Right renal pelvis (tissue), 4 donors: ENCODE results near the gene RNFT1. TPM values are rescaled to one million over a fixed set of nuclear protein-coding genes. Genes with fewer than 3 reads are reported as not detected.
"Not testable (repeated sequence)": the region's sequence is repeated elsewhere in the genome, so short reads cannot be mapped to it uniquely, and the experiment has no call there.

Experiments used
- DNase-seq, 4 donors: peaks; one replicate each; pipeline ENCODE4 v3.0.0-alpha.2; 2013; ENCODE audit warnings: low read depth in 4 of 4, low spot score in 3 of 4, missing footprints in 1 of 4
- polyA plus RNA-seq, 4 donors: library from polyadenylated mRNA; unstranded; fragments of 120-200 nt; gene quantifications; one replicate each; pipeline ENCODE4 v1.2.1, GENCODE V29; 2013; ENCODE audit not compliant: insufficient read length in 4 of 4

Gene RNFT1
- polyA plus RNA-seq, 4 donors: 23.6 to 29.4 (median 23.8) TPM

DNA sequence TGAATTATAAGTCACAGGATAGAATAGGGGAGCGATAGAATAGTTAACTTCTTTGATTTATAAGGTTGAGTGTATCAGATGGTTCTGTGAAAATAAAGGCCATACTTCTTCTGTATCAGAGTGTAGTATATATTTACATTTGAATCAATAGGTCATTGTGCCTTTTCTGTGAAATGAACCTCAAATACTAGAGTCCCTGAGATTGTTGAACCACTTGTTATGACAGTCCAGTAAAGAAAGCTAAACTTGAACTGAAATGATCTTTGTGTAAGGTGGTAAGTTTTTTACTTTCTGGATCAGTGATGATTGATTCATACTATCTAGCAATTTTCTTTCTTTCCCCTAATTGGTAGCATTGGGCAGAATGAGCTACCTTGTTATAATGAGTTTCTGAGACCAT lies 31.2 kb downstream of the RNFT1 start:
- not testable (repeated sequence) for DNase-seq

DNA sequence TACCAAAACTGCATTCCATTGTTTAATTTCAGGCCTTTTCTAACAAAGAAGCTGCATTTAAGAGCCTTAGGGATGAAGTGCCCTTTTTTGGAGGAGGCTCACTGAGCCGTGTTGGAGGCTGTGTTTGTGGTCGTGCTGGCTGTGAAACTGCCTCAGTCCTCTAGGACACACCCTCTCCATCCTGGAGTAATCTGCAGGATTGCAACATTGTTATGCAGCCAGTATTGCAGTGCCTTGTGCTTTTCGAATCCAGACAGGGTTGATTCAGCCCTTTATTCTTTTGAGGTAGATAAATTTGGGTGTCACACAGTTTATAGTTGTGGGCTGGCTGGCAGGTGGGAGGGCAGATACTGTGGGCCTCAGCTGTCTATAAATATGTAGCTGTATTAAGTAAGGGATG lies 33.8 kb downstream of the RNFT1 start:
- not testable (repeated sequence) for DNase-seq

GRCh38 chr17:59930121-59930520 lies 34.4 kb downstream of the RNFT1 start:
- not testable (repeated sequence) for DNase-seq

DNA sequence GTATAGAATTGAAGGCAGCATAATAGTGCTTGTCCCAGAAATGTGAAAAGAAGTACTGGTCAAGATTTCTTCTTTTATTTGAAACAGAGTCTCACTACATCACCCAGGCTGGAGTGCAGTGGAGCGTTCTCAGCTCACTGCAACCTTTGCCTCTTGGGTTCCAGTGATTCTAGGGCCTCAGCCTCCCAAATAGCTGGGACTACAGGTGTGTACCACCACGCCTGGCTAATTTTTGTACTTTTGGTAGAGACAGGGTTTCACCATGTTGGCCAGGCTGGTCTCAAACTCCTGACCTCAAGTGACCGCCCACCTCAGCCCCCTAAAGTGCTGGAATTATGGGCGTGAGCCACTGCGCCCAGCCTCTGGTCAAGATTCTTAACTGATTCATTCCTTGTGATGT lies 43.9 kb downstream of the RNFT1 start:
- DNase-seq: not testable (repeated sequence)

DNA sequence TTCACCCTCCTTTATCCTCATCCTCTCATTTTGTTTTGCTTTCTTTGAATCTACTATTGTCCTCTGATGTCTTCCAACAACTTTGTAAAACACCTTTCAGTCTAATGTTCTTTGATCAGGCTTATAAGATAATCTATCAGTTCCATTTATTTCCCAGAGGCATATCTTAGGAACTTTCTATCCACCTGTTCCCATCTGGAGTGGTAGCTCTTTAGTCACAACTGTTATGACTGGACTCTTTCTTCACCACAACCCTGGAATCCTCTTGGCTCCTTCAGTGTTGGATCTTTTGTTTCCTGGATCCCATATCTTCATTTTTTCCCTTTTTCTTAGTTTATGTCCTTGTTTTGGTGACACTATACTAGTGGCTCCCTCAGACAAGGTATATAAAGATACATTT lies 48.1 kb downstream of the RNFT1 start:
- DNase-seq: no peak

DNA sequence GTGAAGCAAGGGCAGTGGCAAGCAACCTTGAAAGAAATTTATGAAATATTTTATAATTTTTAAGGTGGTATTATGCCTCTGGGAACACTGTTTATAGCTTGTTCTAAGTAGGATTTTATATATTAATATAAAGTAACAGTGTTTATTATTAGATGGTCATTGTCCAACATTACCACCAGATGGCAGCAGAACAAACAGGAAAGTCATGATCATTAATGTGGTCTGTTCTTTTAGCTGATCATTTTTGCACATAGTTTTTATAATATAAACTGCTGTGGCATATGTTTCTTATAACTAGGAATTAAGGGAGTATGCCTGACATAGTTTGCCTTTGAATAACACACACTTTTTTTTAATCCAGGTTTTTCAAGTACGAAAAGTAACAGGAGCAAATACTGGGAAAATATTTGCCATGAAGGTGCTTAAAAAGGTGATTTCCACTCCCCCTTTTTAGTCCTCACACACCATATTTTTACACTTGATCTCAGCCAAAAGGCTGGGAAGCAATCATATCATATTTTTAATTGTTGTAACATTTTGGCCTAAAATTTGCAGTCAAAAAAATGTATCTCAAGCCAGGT lies 50.2 kb downstream of the RNFT1 start:
- DNase-seq: peak in 2 of 4 donors; percentile 13 to 32

DNA sequence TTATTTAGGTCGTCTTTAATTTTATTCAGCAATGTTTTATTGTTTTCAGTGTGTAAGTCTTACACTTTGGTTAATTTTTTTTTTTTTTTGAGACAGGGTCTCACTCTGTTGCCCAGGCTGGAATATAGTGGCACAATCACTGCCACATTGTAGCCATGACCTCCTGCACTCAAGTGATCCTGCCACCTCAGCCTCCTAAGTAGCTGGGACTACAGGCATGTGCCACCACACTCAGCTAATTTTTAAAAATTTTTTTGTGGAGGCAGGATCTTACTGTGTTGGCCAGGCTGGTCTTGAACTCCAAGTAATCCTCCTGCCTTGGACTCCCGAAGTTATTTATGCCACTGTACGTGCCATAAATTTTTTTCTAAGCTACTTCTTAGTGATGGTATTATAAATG lies 57.1 kb downstream of the RNFT1 start:
- no peak for DNase-seq

DNA sequence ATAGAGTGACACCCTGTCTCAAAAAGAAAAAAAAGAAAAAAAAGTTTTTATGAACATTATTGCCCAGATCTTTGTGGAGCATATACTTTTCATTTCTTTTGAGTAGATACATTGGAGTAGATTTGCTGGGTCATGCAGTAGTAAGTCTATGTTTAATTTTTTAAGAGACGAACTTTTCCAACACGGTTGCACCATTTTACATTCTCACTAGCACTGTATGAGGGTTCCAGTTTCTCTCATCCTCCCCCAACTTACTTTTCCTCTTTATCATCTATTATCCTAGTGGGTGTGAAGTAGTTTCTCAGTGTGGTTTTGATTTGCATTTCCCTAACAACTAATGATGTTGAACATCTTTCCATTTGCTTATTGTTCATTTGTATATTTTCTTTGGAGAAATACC lies 61.1 kb downstream of the RNFT1 start:
- no peak for DNase-seq

Other genes starting within 250 kb of the RNFT1 start
- 10 to 100 TPM; 18.5 to 25.0 (median 21.1) TPM for gene TUBD1, start 71.8 kb downstream of the RNFT1 start, polyA plus RNA-seq
- gene RPS6KB1, start 71.6 kb downstream of the RNFT1 start, polyA plus RNA-seq: 10 to 100 TPM; 36.0 to 43.3 (median 39.5) TPM
- gene HEATR6, start 114.2 kb upstream of the RNFT1 start, polyA plus RNA-seq: 10 to 100 TPM; 20.7 to 26.3 (median 22.3) TPM
- gene CA4, start 185.2 kb upstream of the RNFT1 start, polyA plus RNA-seq: 10 to 100 TPM; 36.0 to 64.6 (median 45.4) TPM